Breast epithelium (tissue), 4 donors: ENCODE results near the gene RPIA. TPM values are rescaled to one million over a fixed set of nuclear protein-coding genes. Genes with fewer than 3 reads are reported as not detected.
"Not testable (repeated sequence)": the region's sequence is repeated elsewhere in the genome, so short reads cannot be mapped to it uniquely, and the experiment has no call there.

ENCODE experiments used
- DNase-seq, 2 donors: peaks; one replicate each; pipeline ENCODE4 v3.0.0-alpha.2; 2019; ENCODE audit warnings: low spot score in 2 of 2
- H3K27ac ChIP-seq, 2 donors: fragments of 200-600 bp; sonication (generic) in 1 of 2; one replicate each; pipeline ENCODE4 v1.5.1; 2016 to 2019; ENCODE audit warnings: mild to moderate bottlenecking in 1 of 2
- H3K27me3 ChIP-seq, 2 donors: fragments of 200-600 bp; sonication (generic) in 1 of 2; one replicate each; pipeline versions ENCODE4 v1.5.1 to v1.6.0; 2017 to 2019; ENCODE audit warnings: control low read depth in 1 of 2, mild to moderate bottlenecking in 1 of 2
- H3K36me3 ChIP-seq: fragments of 200-600 bp; one replicate; pipeline ENCODE4 v1.5.1; 2019
- H3K4me1 ChIP-seq, 2 donors: fragments of 200-600 bp; sonication (generic); one replicate each; pipeline ENCODE4 v1.5.1; 2016 to 2019; ENCODE audit warnings: control low read depth in 1 of 2
- H3K4me3 ChIP-seq, 3 donors: fragments of 200-600 bp; sonication (generic); 1 replicate in 2 of 3; 2 replicates in 1 of 3; pipeline ENCODE4 v1.5.1; 2016 to 2019; ENCODE audit warnings: mild to moderate bottlenecking in 3 of 3, moderate library complexity in 2 of 3
- H3K9me3 ChIP-seq, 2 donors: fragments of 200-600 bp; sonication (generic) in 1 of 2; one replicate each; pipeline ENCODE4 v1.5.1; 2016 to 2019; ENCODE audit warnings: control low read depth in 1 of 2
- CTCF ChIP-seq, 3 donors: fragments of 450-650 bp; IDR thresholded peaks; one replicate each; pipeline ENCODE4 v1.5.1; 2016 to 2017; ENCODE audit warnings: antibody characterized with exemption in 3 of 3, mild to moderate bottlenecking in 3 of 3, moderate library complexity in 3 of 3
- POLR2A ChIP-seq: fragments of 450-650 bp; IDR thresholded peaks from one replicate; pipeline ENCODE4 v1.6.1; 2016; ENCODE audit warnings: antibody characterized with exemption, mild to moderate bottlenecking, moderate library complexity
- POLR2AphosphoS5 ChIP-seq, 3 donors: sonication (generic); formaldehyde crosslinking; IDR thresholded peaks; one replicate each; pipeline ENCODE4 v1.6.1; 2017; ENCODE audit warnings: antibody characterized with exemption in 3 of 3
- intact Hi-C: fragments of 100-400 bp; cut with DNase I; formaldehyde crosslinking; loops from one replicate; pipeline ENCODE4 v1.15.1; 2023; ENCODE audit warnings: low total_unique reads
- total RNA-seq, 3 donors: library from RNA; depleted of rRNA; stranded (reverse); fragments of >200 nt; gene quantifications; one replicate each; pipeline ENCODE4 v1.1.0, GENCODE V29; 2016

The RPIA gene
- 10 to 100 TPM in 2 of 3 donors, 1 to 10 TPM in 1; 9.9 to 15.4 (median 10.4) TPM for total RNA-seq

GRCh38 chr2:88691339-88692183 is at the start of gene RPIA:
RPIA (plus strand) TSS chr2:88691673; CDS start chr2:88691699, 26 bp downstream.
- no peaks in the 10 kb centered on the region for H3K36me3 ChIP-seq
- intact Hi-C loops: no loop called here
- no peaks in the 10 kb centered on the region for H3K27me3 ChIP-seq
- peak within 1 kb of the TSS; percentile 69 to 81 (median 78) for H3K4me3 ChIP-seq
- peak; percentile 95 for DNase-seq
- TF ChIP-seq POLR2AphosphoS5 (IDR thresholded peaks at IDR 0.05) (peak in 2 of 3 donors; percentile 23 to 76), POLR2A (no peak), CTCF (IDR thresholded peaks at IDR 0.05) (peak in 1 of 3 donors; percentile 19)
- peak within 1 kb of the TSS; percentile 74 to 87 for H3K27ac ChIP-seq
- no peaks in the 10 kb centered on the region for H3K4me1 ChIP-seq
- H3K9me3 ChIP-seq: no peaks in the 10 kb centered on the region

GRCh38 chr2:88642278-88642677 is 49.2 kb upstream of the RPIA start:
- no peaks in the 10 kb centered on the region for H3K27me3 ChIP-seq
- TF ChIP-seq POLR2AphosphoS5 (IDR thresholded peaks at IDR 0.05): no peak
- TF ChIP-seq POLR2A: no peak
- no peak for TF ChIP-seq CTCF (IDR thresholded peaks at IDR 0.05)
- no peaks in the 10 kb centered on the region for H3K9me3 ChIP-seq
- intact Hi-C loops: no loop called here
- no peaks in the 10 kb centered on the region for H3K4me1 ChIP-seq
- no peak for DNase-seq
- no peak overlapping the region for H3K27ac ChIP-seq
- no peak overlapping the region for H3K4me3 ChIP-seq
- no peaks in the 10 kb centered on the region for H3K36me3 ChIP-seq

GRCh38 chr2:88645291-88645882 is 46.1 kb upstream of the RPIA start:
- H3K9me3 ChIP-seq, DNase-seq, H3K36me3 ChIP-seq, H3K27me3 ChIP-seq, intact Hi-C loops, H3K4me3 ChIP-seq, H3K27ac ChIP-seq, H3K4me1 ChIP-seq: not testable (repeated sequence)

- H3K27me3 ChIP-seq: no peaks in the 10 kb centered on the region
- H3K4me1 ChIP-seq: no peaks in the 10 kb centered on the region
- H3K9me3 ChIP-seq: no peaks in the 10 kb centered on the region
- H3K36me3 ChIP-seq: no peaks in the 10 kb centered on the region
- H3K4me3 ChIP-seq: no peak overlapping the region
- intact Hi-C loops: no loop called here
- DNase-seq: no peak
- TF ChIP-seq POLR2AphosphoS5 (IDR thresholded peaks at IDR 0.05): no peak
- TF ChIP-seq POLR2A: no peak
- H3K27ac ChIP-seq: no peak overlapping the region
Observed at GRCh38 chr2:88651646-88652045, 39.8 kb upstream of the RPIA start.

- no peaks in the 10 kb centered on the region for H3K4me1 ChIP-seq
- no peaks in the 10 kb centered on the region for H3K27me3 ChIP-seq
- TF ChIP-seq POLR2AphosphoS5 (IDR thresholded peaks at IDR 0.05) (no peak), CTCF (IDR thresholded peaks at IDR 0.05) (no peak), POLR2A (no peak)
- H3K4me3 ChIP-seq: no peak overlapping the region
- no peaks in the 10 kb centered on the region for H3K36me3 ChIP-seq
- intact Hi-C loops: no loop called here
- no peak for DNase-seq
- H3K27ac ChIP-seq: no peak overlapping the region
- H3K9me3 ChIP-seq: no peaks in the 10 kb centered on the region
Observed at GRCh38 chr2:88654714-88655113, 36.8 kb upstream of the RPIA start.

GRCh38 chr2:88656690-88657089 is 34.8 kb upstream of the RPIA start:
- no peak overlapping the region for H3K27ac ChIP-seq
- TF ChIP-seq POLR2A (no peak), POLR2AphosphoS5 (IDR thresholded peaks at IDR 0.05) (no peak), CTCF (IDR thresholded peaks at IDR 0.05) (no peak)
- DNase-seq: no peak
- intact Hi-C loops: no loop called here
- H3K4me1 ChIP-seq: no peaks in the 10 kb centered on the region
- no peak overlapping the region for H3K4me3 ChIP-seq
- no peaks in the 10 kb centered on the region for H3K36me3 ChIP-seq
- H3K9me3 ChIP-seq: no peaks in the 10 kb centered on the region
- no peaks in the 10 kb centered on the region for H3K27me3 ChIP-seq
